SK-N-SH (cell line): ENCODE measurements around the gene NOTCH1.

Source experiments
- EP300 ChIP-seq, 2 experiments: IDR thresholded peaks; 2 replicates each; pipeline versions ENCODE4 v1.4.0 to v1.6.1; 2012; ENCODE audit warnings: borderline replicate concordance in 1 of 2, low read depth in 1 of 2, low read length in 1 of 2
- POLR2AphosphoS5 ChIP-seq: IDR thresholded peaks from 2 replicates; pipeline ENCODE4 v1.6.1; 2012; ENCODE audit warnings: low read depth, low read length
- RCOR1 ChIP-seq: fragments of 150-350 bp; IDR thresholded peaks from 2 replicates; pipeline ENCODE4 v1.6.1; 2017; ENCODE audit warnings: antibody characterized with exemption, low read length
- RFX5 ChIP-seq: IDR thresholded peaks from 2 replicates; pipeline ENCODE4 v1.6.1; 2012; ENCODE audit warnings: mild to moderate bottlenecking, improper control_type of control experiment, low read length
- TF ChIP-seq, protein P1 (sequence below): fragments of 200-600 bp; sonication (generic); IDR thresholded peaks from 2 replicates; pipeline ENCODE4 v1.6.1; 2017; ENCODE audit warnings: antibody characterized with exemption, mild to moderate bottlenecking, moderate library complexity
- TF ChIP-seq, protein P2 (sequence below): fragments of 150-350 bp; IDR thresholded peaks from 2 replicates; pipeline ENCODE4 v1.6.1; 2017; ENCODE audit warnings: antibody characterized with exemption, low read length, low read depth, borderline replicate concordance

DNA sequence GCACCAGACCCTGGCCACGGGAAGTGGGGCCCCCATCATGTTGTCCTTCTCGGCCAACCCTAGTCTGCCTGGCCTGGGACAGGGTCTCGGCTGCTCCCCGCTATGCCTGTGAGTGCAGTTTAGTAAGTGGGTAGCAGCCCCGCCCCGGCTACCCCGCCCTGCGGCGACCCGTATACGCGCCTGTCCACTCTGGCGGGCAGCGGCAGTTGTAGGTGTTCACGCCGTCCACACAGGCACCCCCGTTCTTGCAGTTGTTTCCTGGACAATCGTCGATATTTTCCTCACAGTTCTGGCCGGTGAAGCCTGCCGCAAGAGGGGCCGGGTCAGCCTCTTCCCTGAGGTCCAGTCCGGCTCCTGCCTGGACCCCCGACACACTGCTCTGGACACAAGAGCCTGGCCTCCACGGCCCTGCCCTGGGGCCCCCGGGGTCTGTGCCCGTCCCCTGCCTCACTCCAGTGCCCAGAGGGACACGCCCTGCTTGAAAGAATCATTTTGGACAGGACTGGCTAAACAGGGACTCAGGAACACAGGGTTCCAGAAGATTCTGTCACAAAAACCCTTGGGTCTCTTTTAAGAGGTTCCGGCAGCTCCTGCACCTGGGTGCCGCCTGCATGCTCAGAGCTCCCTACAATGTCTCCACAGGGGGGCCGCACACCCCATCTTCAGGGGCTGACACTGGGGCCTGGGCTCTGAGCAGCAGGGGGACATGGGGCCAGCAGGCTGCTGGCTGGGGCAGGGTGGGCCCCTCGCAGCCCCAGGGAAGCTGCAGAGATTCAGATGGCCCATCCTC, 26.4 kb downstream of the NOTCH1 start:
- TF ChIP-seq RCOR1 (no peak), EP300 (IDR thresholded peaks at IDR 0.05; ENCODE audit: borderline replicate concordance in 1 of 2, low read depth in 1 of 2, low read length in 1 of 2) (no peak), RFX5 (no peak), POLR2AphosphoS5 (no peak)
- TF ChIP-seq, protein P1, sequence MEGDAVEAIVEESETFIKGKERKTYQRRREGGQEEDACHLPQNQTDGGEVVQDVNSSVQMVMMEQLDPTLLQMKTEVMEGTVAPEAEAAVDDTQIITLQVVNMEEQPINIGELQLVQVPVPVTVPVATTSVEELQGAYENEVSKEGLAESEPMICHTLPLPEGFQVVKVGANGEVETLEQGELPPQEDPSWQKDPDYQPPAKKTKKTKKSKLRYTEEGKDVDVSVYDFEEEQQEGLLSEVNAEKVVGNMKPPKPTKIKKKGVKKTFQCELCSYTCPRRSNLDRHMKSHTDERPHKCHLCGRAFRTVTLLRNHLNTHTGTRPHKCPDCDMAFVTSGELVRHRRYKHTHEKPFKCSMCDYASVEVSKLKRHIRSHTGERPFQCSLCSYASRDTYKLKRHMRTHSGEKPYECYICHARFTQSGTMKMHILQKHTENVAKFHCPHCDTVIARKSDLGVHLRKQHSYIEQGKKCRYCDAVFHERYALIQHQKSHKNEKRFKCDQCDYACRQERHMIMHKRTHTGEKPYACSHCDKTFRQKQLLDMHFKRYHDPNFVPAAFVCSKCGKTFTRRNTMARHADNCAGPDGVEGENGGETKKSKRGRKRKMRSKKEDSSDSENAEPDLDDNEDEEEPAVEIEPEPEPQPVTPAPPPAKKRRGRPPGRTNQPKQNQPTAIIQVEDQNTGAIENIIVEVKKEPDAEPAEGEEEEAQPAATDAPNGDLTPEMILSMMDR: no peak
- TF ChIP-seq, protein P2, sequence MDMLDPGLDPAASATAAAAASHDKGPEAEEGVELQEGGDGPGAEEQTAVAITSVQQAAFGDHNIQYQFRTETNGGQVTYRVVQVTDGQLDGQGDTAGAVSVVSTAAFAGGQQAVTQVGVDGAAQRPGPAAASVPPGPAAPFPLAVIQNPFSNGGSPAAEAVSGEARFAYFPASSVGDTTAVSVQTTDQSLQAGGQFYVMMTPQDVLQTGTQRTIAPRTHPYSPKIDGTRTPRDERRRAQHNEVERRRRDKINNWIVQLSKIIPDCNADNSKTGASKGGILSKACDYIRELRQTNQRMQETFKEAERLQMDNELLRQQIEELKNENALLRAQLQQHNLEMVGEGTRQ: no peak
